Fibroblast of the conjunctiva (primary cell): ENCODE results near the gene RAD51.
A peak's percentile ranks its signal among the peaks of the same experiment; 100 is the strongest.

ENCODE experiments used
- DNase-seq: peaks from one replicate; pipeline ENCODE4 v3.0.0-alpha.2; 2010; ENCODE audit warnings: low read depth

Gene RAD51

GRCh38 chr15:40722354-40722753 lies 27.4 kb downstream of the RAD51 start:
- no peak for DNase-seq

- no peak for DNase-seq
These were observed 28.0 kb downstream of the RAD51 start for GRCh38 chr15:40722934-40723333.

- no peak for DNase-seq
These were observed 28.9 kb downstream of the RAD51 start for GRCh38 chr15:40723919-40724318.

GRCh38 chr15:40731034-40731433 lies 36.1 kb downstream of the RAD51 start:
- no peak for DNase-seq

- DNase-seq: no peak
These were observed 41.6 kb downstream of the RAD51 start for GRCh38 chr15:40736575-40736974.

GRCh38 chr15:40737048-40737447 lies 42.1 kb downstream of the RAD51 start:
- no peak for DNase-seq

GRCh38 chr15:40739047-40739446 lies 44.1 kb downstream of the RAD51 start:
- no peak for DNase-seq

- DNase-seq: no peak
These were observed 44.9 kb downstream of the RAD51 start for GRCh38 chr15:40739854-40740253.

GRCh38 chr15:40743485-40743901 lies 48.5 kb downstream of the RAD51 start:
- DNase-seq: no peak

- peak; percentile 49 for DNase-seq
These were observed 49.2 kb downstream of the RAD51 start for GRCh38 chr15:40743921-40744814.

GRCh38 chr15:40744815-40745152 lies 49.8 kb downstream of the RAD51 start:
- DNase-seq: no peak

- peak; percentile 71 for DNase-seq
These were observed 52.0 kb downstream of the RAD51 start for GRCh38 chr15:40746916-40747418.

GRCh38 chr15:40747685-40748631 lies 53.0 kb downstream of the RAD51 start:
- no peak for DNase-seq

GRCh38 chr15:40749151-40749630 lies 54.2 kb downstream of the RAD51 start:
- no peak for DNase-seq

- DNase-seq: no peak
These were observed 55.9 kb downstream of the RAD51 start for GRCh38 chr15:40750885-40751284.

- no peak for DNase-seq
These were observed 56.8 kb downstream of the RAD51 start for GRCh38 chr15:40751745-40752144.

- no peak for DNase-seq
These were observed 59.6 kb downstream of the RAD51 start for GRCh38 chr15:40754574-40754882.

- peak; percentile 68 for DNase-seq
These were observed 60.2 kb downstream of the RAD51 start, which contains the start of gene RMDN3 for GRCh38 chr15:40754883-40755811. RMDN3 (minus strand) TSS chr15:40755254; CDS start chr15:40754783, 471 bp downstream.

GRCh38 chr15:40755812-40756208 lies 60.8 kb downstream of the RAD51 start:
- no peak for DNase-seq

- DNase-seq: no peak
These were observed 62.0 kb downstream of the RAD51 start for GRCh38 chr15:40756938-40757337.

- DNase-seq: no peak
These were observed 65.0 kb downstream of the RAD51 start for GRCh38 chr15:40759961-40760360.
